Measurements from ENCODE around the gene KCNS3. TPM values are rescaled to one million over a fixed set of nuclear protein-coding genes. Genes with fewer than 3 reads are reported as not detected.

The KCNS3 gene
- total and polyA plus RNA-seq, 2 donors (not counting 1 experiment from before 2014, with no cell fraction given) = 3.0 to 6.3 TPM

DNA sequence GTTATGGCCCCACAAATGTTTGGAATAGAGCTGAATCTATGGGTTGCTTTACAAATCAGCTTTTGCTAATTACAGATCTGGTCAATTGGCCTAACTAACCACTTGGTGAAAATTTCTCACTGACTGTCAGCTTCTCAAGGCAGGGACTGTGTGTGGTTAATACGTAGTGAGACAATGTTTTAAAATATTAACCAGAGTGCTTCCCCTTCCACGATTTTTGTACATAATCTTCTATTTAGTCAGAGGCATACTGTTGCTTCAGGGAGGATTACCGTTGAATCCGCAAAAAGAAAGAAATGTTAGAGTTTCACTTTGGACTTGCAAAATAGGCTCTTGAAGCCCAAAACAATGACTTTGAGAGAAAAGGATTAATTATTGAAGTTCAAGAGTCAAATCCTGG, 14.9 kb upstream of the KCNS3 start:
- H3K4me2 ChIP-seq (ENCODE audit: extremely low read depth, insufficient read depth, low read length) = no peak overlapping the region
- no peak overlapping the region for H3K4me3 ChIP-seq (replicated peaks in 1 of 4; ENCODE audit: control extremely low read depth in 1 of 4, insufficient read depth in 1 of 4, low read depth in 3 of 4, low read length in 4 of 4)
- no peak overlapping the region for H2AFZ ChIP-seq (ENCODE audit: low read length)

DNA sequence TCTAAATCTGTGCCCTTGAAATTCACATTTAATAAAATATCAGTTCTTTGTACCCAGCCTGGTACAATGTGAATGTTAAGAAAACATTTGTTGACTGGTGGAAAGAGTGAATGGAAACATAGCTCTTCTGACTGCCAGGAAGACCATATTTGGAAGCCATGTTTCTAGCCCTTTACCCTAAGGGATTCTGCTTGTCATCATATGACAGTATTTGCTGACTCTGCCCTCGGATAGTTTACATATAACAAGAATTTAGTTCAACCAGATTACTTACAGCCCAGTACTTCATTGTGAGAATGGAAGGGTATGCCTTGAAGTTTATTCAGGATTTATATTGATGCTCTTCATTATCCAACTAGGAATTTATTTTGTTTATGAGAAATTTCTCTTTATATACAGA, 13.8 kb upstream of the KCNS3 start:
- no peaks in the 10 kb centered on the region for H3K27me3 ChIP-seq (ENCODE audit: control insufficient read depth, insufficient read depth, low read length)
- no peak overlapping the region for H3K4me2 ChIP-seq (ENCODE audit: extremely low read depth, insufficient read depth, low read length)
- no peak overlapping the region for H3K9ac ChIP-seq (ENCODE audit: insufficient read depth, low read length)
- no peak for TF ChIP-seq EZH2 (IDR thresholded peaks at IDR 0.05; ENCODE audit: low read length, missing control alignments)
- TF ChIP-seq, protein P1, sequence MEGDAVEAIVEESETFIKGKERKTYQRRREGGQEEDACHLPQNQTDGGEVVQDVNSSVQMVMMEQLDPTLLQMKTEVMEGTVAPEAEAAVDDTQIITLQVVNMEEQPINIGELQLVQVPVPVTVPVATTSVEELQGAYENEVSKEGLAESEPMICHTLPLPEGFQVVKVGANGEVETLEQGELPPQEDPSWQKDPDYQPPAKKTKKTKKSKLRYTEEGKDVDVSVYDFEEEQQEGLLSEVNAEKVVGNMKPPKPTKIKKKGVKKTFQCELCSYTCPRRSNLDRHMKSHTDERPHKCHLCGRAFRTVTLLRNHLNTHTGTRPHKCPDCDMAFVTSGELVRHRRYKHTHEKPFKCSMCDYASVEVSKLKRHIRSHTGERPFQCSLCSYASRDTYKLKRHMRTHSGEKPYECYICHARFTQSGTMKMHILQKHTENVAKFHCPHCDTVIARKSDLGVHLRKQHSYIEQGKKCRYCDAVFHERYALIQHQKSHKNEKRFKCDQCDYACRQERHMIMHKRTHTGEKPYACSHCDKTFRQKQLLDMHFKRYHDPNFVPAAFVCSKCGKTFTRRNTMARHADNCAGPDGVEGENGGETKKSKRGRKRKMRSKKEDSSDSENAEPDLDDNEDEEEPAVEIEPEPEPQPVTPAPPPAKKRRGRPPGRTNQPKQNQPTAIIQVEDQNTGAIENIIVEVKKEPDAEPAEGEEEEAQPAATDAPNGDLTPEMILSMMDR (conservative IDR thresholded peaks at IDR 0.05 in 1 of 2, IDR thresholded peaks at IDR 0.05 in 1 of 2; ENCODE audit: low read depth in 1 of 2, low read length in 2 of 2) = no peak
- no peak overlapping the region for H3K4me3 ChIP-seq (replicated peaks in 1 of 4; ENCODE audit: control extremely low read depth in 1 of 4, insufficient read depth in 1 of 4, low read depth in 3 of 4, low read length in 4 of 4)
- H3K36me3 ChIP-seq (ENCODE audit: control insufficient read depth, insufficient read depth, low read length) = no peaks in the 10 kb centered on the region
- no peaks in the 10 kb centered on the region for H4K20me1 ChIP-seq (ENCODE audit: control insufficient read depth, extremely low read depth, insufficient read depth, low read length)
- H3K27ac ChIP-seq (ENCODE audit: insufficient read depth, low read length) = no peak overlapping the region
- H3K79me2 ChIP-seq (ENCODE audit: control insufficient read depth, insufficient read depth, low read length) = no peaks in the 10 kb centered on the region
- no peaks in the 10 kb centered on the region for H3K9me3 ChIP-seq (ENCODE audit: control insufficient read depth, insufficient read depth, low read depth, low read length)
- H2AFZ ChIP-seq (ENCODE audit: low read length) = no peak overlapping the region
- no peak for DNase-seq (ENCODE audit: low read depth in 2 of 2)
- H3K4me1 ChIP-seq (ENCODE audit: control insufficient read depth, extremely low read depth, insufficient read depth, low read length) = no peaks in the 10 kb centered on the region

More for the DNA sequence above, 14.9 kb upstream of the KCNS3 start:
- no peaks in the 10 kb centered on the region for H3K79me2 ChIP-seq (ENCODE audit: control insufficient read depth, insufficient read depth, low read length)
- no peaks in the 10 kb centered on the region for H3K27me3 ChIP-seq (ENCODE audit: control insufficient read depth, insufficient read depth, low read length)
- no peak overlapping the region for H3K27ac ChIP-seq (ENCODE audit: insufficient read depth, low read length)
- no peaks in the 10 kb centered on the region for H4K20me1 ChIP-seq (ENCODE audit: control insufficient read depth, extremely low read depth, insufficient read depth, low read length)
- H3K36me3 ChIP-seq (ENCODE audit: control insufficient read depth, insufficient read depth, low read length) = no peaks in the 10 kb centered on the region
- no peak for DNase-seq (ENCODE audit: low read depth in 2 of 2)
- H3K9me3 ChIP-seq (ENCODE audit: control insufficient read depth, insufficient read depth, low read depth, low read length) = no peaks in the 10 kb centered on the region
- TF ChIP-seq, protein P1 (conservative IDR thresholded peaks at IDR 0.05 in 1 of 2, IDR thresholded peaks at IDR 0.05 in 1 of 2; ENCODE audit: low read depth in 1 of 2, low read length in 2 of 2) = no peak
- TF ChIP-seq EZH2 (IDR thresholded peaks at IDR 0.05; ENCODE audit: low read length, missing control alignments) = no peak
- no peaks in the 10 kb centered on the region for H3K4me1 ChIP-seq (ENCODE audit: control insufficient read depth, extremely low read depth, insufficient read depth, low read length)
- H3K9ac ChIP-seq (ENCODE audit: insufficient read depth, low read length) = no peak overlapping the region

DNA sequence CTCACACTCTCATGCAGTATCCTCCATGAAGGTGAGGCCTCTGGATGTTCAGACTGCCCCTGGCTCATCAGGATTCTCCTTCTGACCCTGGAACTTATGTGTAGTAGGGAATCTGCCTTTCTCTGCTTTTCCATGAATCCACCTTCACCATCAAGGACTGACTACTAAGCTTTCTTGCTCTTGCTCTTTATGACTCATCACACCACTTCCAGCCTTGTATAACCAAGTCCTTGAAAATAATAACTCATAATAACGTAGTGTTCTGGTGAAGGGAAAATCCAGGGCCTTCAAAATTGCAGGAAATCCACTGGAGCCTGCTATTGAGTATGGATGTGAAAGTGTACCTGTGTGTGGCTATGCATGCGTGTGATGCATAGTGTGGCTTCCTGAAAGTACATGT, 11.3 kb upstream of the KCNS3 start:
- Histone ChIP-seq H3K4me2 (ENCODE audit: extremely low read depth, insufficient read depth, low read length) (no peak overlapping the region), H3K27me3 (ENCODE audit: control insufficient read depth, insufficient read depth, low read length) (no peaks in the 10 kb centered on the region), H3K79me2 (ENCODE audit: control insufficient read depth, insufficient read depth, low read length) (no peaks in the 10 kb centered on the region), H3K27ac (ENCODE audit: insufficient read depth, low read length) (no peak overlapping the region), H4K20me1 (ENCODE audit: control insufficient read depth, extremely low read depth, insufficient read depth, low read length) (no peaks in the 10 kb centered on the region), H2AFZ (ENCODE audit: low read length) (no peak overlapping the region), H3K4me1 (ENCODE audit: control insufficient read depth, extremely low read depth, insufficient read depth, low read length) (no peaks in the 10 kb centered on the region), H3K9me3 (ENCODE audit: control insufficient read depth, insufficient read depth, low read depth, low read length) (no peaks in the 10 kb centered on the region), H3K36me3 (ENCODE audit: control insufficient read depth, insufficient read depth, low read length) (no peaks in the 10 kb centered on the region), H3K9ac (ENCODE audit: insufficient read depth, low read length) (no peak overlapping the region), H3K4me3 (replicated peaks in 1 of 4; ENCODE audit: control extremely low read depth in 1 of 4, insufficient read depth in 1 of 4, low read depth in 3 of 4, low read length in 4 of 4) (no peak overlapping the region)
- TF ChIP-seq, protein P1 (conservative IDR thresholded peaks at IDR 0.05 in 1 of 2, IDR thresholded peaks at IDR 0.05 in 1 of 2; ENCODE audit: low read depth in 1 of 2, low read length in 2 of 2) = no peak
- no peak for TF ChIP-seq EZH2 (IDR thresholded peaks at IDR 0.05; ENCODE audit: low read length, missing control alignments)
- DNase-seq (ENCODE audit: low read depth in 2 of 2) = peak in 1 of 2 donors; percentile 23
